IPS DF 19.7 (cell line): Measurements from ENCODE around the gene PLOD1.

ENCODE experiments used
- DNase-seq: peaks from one replicate; pipeline ENCODE4 v3.0.0-alpha.2; 2013; ENCODE audit warnings: low read depth, low spot score

PLOD1 gene

DNA sequence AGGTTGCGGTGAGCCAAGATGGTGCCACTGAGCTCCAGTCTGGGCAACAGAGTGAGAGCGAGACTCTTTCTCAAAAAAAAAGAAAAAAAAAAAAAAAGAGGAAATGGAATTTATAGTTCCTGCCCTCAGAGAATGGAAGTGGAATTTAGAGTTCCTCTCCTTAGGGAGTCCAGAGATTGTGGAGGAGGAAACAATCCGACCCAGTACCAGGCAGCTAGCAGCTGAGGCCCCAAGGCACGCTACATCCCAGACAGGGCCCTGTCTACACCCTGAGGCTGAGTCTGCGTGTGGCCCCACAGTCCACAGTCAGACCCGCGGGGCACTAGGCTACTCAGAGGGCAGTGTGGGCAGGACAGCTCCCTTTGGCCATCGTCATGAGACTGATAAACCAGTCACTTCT lies 43.8 kb downstream of the PLOD1 start:
- no peak for DNase-seq

DNA sequence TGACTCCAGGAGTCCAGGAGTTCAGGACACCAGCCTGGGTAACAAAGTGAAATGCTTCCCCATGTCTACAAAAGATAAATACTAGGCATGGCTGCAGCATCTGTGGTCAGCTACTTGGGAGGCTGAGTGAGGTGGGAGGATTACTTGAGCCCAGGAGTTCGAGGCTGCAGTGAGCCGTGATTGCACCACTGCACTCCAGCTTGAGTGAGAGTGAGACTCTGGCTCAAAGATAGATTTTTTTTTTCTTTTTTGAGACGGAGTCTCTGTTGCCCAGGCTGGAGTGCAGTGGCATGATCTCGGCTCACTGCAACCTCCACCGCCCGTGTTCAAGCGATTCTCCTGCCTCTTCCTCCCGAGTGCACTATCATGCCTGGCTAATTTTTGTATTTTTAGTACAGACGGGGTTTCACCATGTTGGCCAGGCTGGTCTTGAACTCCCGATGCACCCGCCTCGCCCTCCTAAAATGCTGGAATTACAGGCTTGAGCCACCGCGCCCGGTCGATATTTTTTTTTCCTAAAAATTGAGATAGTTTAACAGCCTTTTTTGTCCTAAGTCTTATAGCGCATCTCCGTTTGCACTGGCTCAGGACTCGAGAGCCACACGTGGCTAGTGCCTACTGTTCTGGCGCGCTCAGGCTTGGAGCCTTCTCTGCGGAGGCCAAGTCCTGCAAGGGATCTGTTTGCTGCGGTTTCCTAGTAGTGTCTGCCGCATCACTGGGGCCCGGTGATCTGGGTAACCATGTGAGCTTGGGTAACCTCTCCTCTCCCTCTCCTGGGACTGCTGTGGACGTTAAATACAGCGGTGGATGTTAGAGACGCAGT lies 44.7 kb downstream of the PLOD1 start:
- no peak for DNase-seq

DNA sequence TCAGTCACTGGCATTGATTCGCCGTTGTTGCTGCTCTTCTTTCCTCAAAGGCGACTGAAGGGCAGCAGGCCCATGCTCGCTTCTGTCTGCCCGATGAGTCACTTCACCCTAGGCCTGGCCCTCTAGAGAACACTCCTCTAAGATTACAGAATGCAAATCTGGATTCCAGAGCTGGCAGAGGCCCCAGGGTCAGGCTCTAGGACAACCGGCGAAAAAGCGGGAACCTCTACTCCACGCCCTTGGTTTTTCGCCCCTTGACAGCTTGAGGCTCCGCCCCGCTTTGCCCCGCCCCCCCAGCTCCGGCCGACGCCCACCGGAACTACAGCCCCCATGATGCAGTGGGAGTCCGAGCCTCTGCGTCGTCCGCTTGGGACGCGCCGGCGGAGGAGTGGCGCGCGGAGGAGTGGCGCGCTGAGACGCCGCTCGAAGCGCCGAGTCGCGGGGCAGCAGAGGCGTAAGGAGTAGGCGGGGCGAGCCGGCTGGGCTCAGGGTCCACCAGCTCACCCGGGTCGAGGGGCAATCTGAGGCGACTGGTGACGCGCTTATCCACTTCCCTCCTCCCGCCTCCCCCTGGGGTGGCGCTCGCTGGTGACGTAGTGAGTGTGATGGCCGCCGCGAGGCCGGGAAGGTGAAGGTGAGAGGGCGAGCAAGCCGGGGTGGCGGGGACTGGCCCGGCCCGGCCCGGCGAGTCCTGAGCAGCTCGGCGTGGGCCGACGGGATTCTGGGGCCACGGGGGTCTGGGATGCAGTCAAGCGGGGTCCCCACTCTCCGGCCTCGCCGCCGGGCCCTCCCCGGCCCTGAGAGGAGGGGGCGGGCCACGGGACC lies 45.5 kb downstream of the PLOD1 start, which contains the start of gene MFN2:
Gene MFN2, plus strand, starts transcription at position 594 of the 825 bp plus-strand sequence. CDS start 8,725 bp downstream, outside the sequence.
- peak; percentile 91 for DNase-seq

DNA sequence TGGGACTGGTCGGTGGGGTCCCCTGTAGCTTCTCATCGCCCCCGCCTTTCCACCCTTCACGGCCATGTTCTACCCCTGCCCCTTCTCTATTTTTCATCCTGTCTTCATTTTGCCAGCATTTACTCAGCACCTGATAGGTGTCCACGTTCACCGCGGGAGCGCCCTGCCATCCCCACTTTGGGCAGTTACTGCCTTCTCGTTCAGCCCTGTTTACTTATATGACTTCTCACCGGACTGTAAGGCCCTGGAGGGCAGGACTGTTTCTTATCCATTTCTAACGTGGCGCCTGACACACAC lies 46.1 kb downstream of the PLOD1 start:
- no peak for DNase-seq

DNA sequence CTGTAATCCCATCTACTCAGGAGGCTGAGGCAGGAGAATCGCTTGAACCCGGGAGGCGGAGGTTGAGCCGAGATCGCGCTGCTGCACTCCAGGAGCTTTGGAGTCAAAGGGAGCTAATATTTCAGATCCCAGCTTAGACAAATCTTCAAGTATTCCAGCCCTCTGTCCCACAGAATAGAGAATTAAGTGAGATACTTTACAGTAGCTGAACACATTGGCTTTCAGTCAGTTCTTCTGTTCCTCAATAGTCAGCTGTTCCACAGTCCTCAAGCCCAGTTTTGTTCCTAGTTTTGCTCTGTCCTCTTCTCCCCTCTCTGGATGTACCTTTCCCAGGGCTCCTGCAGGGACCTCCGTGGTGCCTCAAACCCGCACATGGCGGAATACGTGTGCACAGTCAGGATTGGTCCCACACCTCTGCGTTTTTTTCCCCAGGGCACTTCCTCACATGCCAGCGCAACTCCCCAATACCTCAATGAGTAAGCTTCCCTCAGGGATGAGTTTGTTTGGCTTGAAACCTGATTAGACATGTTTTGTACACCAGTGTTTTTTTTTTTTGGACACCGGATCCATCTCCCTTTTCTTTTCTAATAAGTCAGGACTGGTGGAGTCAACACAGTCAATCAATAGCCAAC lies 47.0 kb downstream of the PLOD1 start:
- DNase-seq = no peak

DNA sequence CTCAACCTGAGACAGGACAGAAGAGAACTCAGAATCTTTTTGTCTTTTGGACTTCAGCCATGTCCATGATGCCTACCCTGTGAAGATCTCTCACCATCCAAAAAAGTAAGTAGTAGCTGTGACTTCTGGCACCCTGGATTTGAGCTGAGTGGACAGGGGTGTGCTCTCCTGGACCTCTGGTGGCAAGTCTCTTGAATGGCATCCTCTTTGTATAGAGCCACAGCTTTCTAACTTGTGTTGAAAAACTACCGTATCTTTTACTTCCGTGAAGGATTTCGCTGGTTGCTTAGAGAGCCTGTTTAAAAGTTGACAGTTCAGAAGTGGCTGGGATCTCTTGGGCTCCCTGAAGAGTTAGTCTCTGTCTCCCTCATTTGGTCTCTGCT lies 47.5 kb downstream of the PLOD1 start:
- no peak for DNase-seq

DNA sequence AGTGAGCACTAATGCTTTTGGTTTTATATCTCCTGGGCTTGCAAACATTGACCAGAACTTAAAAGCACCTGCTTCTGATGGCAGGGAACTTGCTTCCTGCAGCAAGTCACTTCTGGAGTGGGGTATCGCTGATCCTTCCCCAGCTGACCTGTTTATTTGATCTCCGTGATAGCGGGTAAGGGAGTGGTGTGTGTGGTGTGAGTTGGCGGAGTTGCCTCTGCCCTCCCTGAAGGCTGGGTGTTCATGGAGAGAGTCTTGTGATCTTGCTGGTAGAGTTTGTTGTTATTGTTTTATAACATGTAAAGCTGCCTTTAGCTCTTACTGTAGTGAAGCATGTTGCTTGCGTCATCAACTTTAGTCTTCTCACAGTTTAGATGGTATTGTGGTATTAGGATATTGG lies 49.6 kb downstream of the PLOD1 start:
- DNase-seq = no peak

DNA sequence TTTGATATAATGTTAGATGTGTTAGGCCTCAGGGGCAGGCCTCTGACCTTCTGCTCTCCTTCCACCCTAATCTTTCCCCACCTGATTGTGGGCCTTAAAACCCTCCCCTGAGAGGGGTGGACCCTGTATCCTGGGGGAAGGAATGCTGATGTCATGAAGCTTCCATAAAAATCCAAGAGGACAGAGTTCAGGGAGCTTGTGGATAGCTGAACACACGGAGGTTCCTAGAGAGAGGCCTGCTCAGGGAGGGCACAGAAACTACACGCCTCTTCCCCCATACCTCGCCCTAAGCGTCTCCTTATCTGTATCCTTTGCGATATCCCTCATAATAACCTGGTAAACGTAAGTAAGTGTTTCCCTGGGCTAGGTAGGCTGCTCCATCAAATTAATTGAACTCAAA lies 50.1 kb downstream of the PLOD1 start:
- DNase-seq = no peak

DNA sequence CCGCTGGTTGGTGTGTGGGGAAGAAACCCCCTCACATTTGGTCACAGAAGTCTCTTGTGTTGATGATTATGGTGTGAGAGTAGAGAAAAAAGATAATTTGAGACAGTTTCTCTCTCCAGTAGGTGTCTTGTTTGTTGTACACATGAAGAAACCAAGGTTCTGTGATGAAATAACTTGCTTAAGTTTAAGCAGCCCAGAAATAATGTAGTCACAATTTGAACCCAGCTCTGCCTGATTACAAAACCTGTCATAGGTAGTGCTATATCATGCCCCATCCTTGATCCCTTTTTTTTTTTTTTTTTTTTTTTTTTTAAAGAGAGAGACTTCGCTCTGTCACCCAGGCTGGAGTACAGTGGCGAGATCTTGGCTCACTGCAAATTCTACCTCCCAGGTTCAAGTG lies 50.7 kb downstream of the PLOD1 start:
- no peak for DNase-seq

DNA sequence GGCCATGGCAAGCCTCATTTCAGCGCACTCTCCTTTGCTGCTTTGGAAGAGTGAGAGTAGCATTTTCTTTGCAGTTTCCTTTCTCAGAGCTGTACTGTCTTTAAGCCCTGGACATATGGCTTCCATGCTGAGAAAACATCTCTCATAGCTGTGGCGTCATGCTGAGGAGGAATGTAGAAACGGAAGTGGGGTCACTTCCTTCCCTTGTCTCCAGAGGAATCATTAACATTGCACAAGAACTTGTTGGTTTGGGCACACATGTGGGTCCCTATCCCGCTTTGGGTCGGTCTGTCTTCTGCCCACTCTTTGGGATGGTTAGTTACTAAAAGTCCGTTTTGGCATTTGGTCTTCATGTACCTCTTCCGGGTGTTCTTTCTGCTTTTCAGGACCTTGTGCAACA lies 51.3 kb downstream of the PLOD1 start:
- DNase-seq = no peak

DNA sequence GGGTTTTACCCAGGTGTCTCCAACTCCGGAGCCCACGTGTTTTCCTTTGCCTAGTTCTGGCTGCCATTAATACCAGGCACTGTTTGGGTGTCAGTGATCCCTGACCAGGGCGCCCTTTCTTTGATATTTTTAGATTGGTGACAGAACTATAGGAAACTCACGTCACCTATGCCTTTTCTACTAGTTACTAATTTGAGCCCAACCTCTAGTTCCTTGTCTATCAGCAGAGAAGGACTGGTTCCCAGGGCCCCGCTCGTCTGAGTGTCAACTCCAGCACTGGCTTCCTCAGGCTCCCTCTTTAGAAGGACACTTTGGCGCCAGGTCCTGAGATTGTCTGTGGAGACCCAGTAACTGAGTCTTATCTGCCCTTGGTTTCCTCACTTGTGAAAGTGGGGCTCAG lies 55.2 kb downstream of the PLOD1 start:
- no peak for DNase-seq

DNA sequence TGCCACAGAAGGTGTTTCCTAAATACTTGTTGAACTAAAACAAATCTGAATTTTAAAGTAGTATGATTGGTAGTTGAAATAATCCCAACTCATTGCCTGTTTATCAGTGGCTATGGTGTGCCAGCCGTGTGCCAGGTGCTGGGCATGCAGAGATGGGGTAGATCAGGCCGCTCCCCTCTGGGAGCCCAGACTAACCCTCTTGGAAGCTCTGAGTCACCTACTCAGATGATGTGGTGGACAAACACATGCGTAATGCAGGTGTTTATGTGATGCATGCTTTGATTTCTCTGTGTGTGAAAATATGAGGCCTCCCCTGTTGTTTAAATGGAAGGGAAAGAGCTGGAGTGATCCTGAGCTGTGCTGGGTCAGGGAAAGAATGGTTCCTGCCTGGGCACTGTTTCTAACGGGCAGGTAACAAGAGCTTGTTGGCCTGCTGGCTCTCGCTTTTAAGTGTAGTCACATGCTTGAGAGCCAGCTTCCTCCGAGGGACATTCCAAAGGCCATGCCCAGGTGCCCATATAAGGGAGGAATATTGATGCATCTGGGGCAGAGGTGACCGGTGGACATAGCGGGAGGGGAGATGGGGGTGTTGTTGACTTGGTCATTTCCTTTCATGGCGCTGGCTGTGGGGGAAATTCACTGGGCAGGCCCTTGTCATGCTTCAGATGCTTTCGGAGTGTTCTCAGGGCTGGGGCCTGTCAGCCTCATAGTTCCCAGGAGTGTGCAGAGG lies 56.0 kb downstream of the PLOD1 start:
- no peak for DNase-seq

DNA sequence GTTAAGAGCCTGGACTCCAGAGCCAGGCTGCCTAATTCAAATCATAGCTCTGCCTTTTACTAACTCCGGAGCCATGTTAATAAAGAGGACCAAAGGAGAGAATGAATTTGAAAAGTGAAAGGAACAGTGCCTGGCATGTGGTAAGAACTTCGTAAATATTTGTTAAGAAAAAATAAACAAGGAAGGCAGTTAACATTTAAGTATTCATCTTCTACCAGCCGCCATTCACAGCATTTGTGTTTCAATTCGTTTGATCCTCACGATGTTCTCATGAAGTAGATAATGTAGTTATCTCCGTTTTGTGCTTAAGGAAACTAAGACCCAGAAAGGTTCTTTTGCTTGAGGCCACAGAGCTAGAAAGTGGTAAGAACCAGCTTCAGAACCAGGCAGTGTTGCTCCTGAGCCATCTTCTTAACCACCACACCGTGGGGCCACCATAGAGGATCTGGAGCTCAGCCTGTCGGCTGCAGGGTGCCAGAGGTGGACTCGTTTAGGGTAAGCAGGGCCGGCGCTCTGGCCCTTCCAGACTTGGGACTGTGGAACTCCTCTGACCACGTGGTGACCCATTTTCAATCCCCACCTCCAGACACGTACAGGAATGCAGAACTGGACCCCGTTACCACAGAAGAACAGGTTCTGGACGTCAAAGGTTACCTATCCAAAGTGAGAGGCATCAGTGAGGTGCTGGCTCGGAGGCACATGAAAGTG lies 57.6 kb downstream of the PLOD1 start:
- no peak for DNase-seq

DNA sequence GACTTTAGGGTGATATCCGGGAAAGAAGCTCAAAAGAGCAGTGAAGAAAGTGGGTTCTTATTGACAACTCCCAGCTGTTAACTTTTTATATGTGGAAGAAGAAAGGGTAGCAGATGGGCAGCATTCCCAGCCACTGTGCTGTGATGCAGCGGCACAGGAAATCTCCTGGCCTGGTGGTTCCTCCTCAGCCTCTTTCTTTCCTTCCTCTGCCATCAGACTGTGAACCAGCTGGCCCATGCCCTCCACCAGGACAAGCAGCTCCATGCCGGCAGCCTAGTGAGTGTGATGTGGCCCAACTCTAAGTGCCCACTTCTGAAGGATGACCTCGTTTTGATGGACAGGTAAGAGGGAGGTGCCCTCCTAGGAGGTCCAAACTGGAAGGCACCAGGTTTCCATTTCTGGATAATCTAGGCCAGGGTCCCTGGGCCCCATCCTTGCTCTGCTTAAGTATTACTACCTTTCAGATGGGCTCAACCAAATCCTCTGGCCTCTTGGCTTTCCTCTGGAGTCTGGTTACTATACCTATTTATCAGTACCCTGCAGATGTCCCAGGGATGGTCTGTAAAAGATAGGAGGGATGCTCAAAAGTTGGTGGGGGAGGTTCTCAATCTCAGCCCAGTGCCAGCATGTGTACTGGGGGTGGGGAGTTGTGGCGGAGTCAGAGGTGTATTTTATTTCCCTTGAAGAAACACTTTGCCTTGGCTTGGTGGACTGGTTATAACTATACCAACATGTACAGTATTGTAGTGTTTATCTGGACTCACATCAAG lies 62.7 kb downstream of the PLOD1 start:
- no peak for DNase-seq

DNA sequence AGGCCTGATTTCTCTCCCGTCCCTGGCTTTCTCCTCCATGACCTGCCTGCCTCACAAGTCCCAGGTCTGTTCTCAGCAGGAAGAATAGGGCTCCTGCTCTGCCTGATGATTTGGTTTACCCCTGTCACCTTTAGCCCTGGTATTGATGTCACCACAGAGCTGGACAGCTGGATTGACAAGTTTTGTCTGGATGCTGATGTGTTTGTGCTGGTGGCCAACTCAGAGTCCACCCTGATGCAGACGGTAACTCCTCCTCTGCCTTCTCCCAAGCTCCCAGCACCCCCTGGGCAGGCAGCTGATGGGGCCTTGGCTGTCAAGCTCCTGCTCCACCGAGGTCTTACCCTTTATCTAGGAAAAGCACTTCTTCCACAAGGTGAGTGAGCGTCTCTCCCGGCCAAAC lies 64.1 kb downstream of the PLOD1 start:
- no peak for DNase-seq

DNA sequence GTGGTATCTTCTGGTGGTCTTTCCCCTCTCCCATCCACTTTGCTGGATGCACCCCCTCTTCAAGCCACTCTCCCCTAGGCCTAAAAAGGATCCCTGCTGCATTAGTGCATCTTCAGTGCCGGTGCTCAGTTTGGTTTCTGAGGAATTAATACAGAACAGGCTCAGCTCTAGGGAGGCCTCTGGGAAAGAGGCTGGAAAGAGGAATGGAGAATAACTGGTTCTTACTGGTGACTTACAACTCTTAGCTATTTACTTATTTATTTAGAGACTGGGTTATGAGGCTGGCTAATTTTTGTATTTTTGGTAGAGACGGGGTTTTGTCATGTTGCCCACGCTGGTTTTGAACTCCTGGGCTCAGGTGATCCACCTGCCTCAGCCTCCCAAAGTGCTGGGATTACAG lies 64.7 kb downstream of the PLOD1 start:
- DNase-seq = no peak

DNA sequence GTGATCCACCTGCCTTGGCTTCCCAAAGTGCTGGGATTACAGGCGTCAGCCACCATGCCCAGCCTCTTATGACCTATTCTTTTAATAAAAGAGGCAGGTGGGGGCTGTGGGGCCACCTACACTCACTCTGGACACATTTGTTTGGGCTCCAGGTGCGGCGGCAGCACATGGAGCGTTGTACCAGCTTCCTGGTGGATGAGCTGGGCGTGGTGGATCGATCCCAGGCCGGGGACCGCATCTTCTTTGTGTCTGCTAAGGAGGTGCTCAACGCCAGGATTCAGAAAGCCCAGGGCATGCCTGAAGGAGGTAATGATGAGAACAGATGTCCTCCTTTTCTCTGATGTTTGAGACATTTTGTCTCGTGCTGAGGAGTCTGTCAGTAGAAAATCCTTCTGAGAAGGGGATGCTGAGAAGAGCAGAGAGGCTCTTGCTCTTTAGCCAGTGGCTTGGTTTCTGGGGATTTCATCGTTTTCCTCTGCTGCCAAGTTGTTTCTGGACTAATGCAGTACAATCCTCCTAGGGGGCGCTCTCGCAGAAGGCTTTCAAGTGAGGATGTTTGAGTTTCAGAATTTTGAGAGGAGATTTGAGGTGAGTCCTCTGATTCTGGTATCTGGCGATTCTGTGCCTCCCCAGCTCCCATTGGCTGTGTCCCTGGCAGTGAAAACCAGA lies 66.9 kb downstream of the PLOD1 start:
- DNase-seq = no peak

DNA sequence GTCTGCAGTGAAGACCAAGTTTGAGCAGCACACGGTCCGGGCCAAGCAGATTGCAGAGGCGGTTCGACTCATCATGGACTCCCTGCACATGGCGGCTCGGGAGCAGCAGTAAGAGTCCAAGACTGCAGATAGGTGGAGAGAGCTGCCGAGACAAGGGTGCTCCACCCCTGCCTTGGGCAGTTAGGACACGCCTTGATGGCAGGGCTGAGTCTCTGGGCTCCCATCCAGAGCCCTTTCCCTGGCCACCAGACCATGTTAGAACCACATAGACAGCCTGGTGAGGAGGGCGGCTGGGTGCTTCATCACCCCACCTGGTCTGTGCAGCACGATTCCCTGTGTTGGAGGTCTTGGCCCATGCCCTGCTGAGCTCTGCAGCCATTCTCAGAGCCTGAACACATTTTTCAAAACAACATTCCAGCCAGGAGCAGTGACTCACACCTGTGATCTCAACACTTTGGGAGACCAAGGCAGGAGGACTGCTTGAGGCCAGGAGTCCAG lies 67.5 kb downstream of the PLOD1 start:
- DNase-seq = no peak

DNA sequence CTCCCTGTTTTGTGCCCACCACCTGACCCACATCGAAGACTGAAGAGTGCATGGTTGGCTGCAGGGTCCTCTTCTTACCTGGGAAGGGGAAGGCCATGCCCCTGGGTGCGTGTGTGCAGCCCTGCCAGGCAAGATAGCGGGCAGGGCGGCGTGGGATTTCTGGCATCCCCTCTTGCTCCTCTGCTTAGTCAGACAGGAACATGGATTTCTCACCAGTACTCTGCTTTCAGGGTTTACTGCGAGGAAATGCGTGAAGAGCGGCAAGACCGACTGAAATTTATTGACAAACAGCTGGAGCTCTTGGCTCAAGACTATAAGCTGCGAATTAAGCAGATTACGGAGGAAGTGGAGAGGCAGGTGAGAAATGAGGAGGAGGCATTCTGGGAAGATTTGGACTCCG lies 69.2 kb downstream of the PLOD1 start:
- DNase-seq = no peak
